Esophagus muscularis mucosa (tissue), 4 donors: Measurements from ENCODE around the gene B9D2.

ENCODE experiments used
- CTCF ChIP-seq, 3 experiments: fragments of 200-600 bp in 2 of 3; fragments of 450-650 bp in 1 of 3; sonication (generic) in 2 of 3; IDR thresholded peaks; one replicate each; pipeline ENCODE4 v1.5.1; 2017 to 2019; ENCODE audit warnings: antibody characterized with exemption in 3 of 3, mild to moderate bottlenecking in 2 of 3, moderate library complexity in 1 of 3
- EP300 ChIP-seq: sonication (generic); formaldehyde crosslinking; IDR thresholded peaks from one replicate; pipeline ENCODE4 v1.6.1; 2017; ENCODE audit warnings: antibody characterized with exemption
- POLR2A ChIP-seq: fragments of 450-650 bp; IDR thresholded peaks from one replicate; pipeline ENCODE4 v1.6.1; 2017; ENCODE audit warnings: antibody characterized with exemption, moderate library complexity, mild to moderate bottlenecking, low read depth

GRCh38 chr19:41398050-41398418, 34.1 kb upstream of the B9D2 start:
- no peak for TF ChIP-seq CTCF (IDR thresholded peaks at IDR 0.05)
- no peak for TF ChIP-seq POLR2A
- TF ChIP-seq EP300 = no peak
